Suprapubic skin (tissue), 4 donors: ENCODE data around the gene PGM5.

Experiments used
- CTCF ChIP-seq, 2 donors: fragments of 200-600 bp in 1 of 2; fragments of 450-650 bp in 1 of 2; sonication (generic) in 1 of 2; IDR thresholded peaks; one replicate each; pipeline ENCODE4 v1.5.1; 2016 to 2019; ENCODE audit warnings: antibody characterized with exemption in 2 of 2, mild to moderate bottlenecking in 1 of 2, moderate library complexity in 1 of 2
- EP300 ChIP-seq: sonication (generic); formaldehyde crosslinking; IDR thresholded peaks from one replicate; pipeline ENCODE4 v1.6.1; 2017; ENCODE audit warnings: antibody characterized with exemption
- POLR2A ChIP-seq, 2 donors: fragments of 450-650 bp; IDR thresholded peaks; one replicate each; pipeline ENCODE4 v1.6.1; 2017; ENCODE audit warnings: antibody characterized with exemption in 2 of 2, mild to moderate bottlenecking in 2 of 2, moderate library complexity in 2 of 2
- POLR2AphosphoS5 ChIP-seq, 3 donors: sonication (generic); formaldehyde crosslinking; IDR thresholded peaks; one replicate each; pipeline ENCODE4 v1.6.1; 2017; ENCODE audit warnings: antibody characterized with exemption in 3 of 3

- TF ChIP-seq CTCF (IDR thresholded peaks at IDR 0.05) = no peak
- TF ChIP-seq POLR2A (IDR thresholded peaks at IDR 0.05) = no peak
- TF ChIP-seq POLR2AphosphoS5 (IDR thresholded peaks at IDR 0.05) = no peak
- no peak for TF ChIP-seq EP300
Measured at GRCh38 chr9:68470634-68471033, 114.2 kb downstream of the PGM5 start.
